Upper lobe of left lung (tissue), 6 donors: Measurements from ENCODE around the gene ME2. TPM values are rescaled to one million over a fixed set of nuclear protein-coding genes. Genes with fewer than 3 reads are reported as not detected.

Source experiments
- ATAC-seq, 2 donors: fragments of 200-7000 bp; cut with Tn5 transposase; one replicate each; pipeline ENCODE4 v1.9.1; 2022; ENCODE audit warnings: mild to moderate bottlenecking in 2 of 2, moderate library complexity in 2 of 2; ENCODE audit not compliant: low FRiP score in 2 of 2
- DNase-seq, 2 donors: peaks; one replicate each; pipeline ENCODE4 v3.0.0-alpha.2; 2019 to 2020
- H3K27ac ChIP-seq, 4 donors: fragments of 200-600 bp; sonication (generic); one replicate each; pipeline ENCODE4 v1.5.1; 2016 to 2019
- H3K27me3 ChIP-seq, 4 donors: fragments of 200-600 bp; sonication (generic); one replicate each; pipeline ENCODE4 v1.5.1; 2017 to 2019
- H3K36me3 ChIP-seq, 4 donors: fragments of 200-600 bp; sonication (generic); one replicate each; pipeline ENCODE4 v1.5.1; 2016 to 2019
- H3K4me1 ChIP-seq, 4 donors: fragments of 200-600 bp; sonication (generic); one replicate each; pipeline ENCODE4 v1.5.1; 2018 to 2019
- H3K4me3 ChIP-seq, 4 donors: fragments of 200-600 bp; sonication (generic); one replicate each; pipeline ENCODE4 v1.5.1; 2017 to 2019; ENCODE audit warnings: mild to moderate bottlenecking in 2 of 4, moderate library complexity in 1 of 4
- H3K9me3 ChIP-seq, 4 donors: fragments of 200-600 bp; sonication (generic); one replicate each; pipeline ENCODE4 v1.5.1; 2018 to 2019
- EP300 ChIP-seq, 4 donors: sonication (generic); formaldehyde crosslinking; IDR thresholded peaks; one replicate each; pipeline ENCODE4 v1.5.1; 2017; ENCODE audit warnings: antibody characterized with exemption in 4 of 4, control low read depth in 2 of 4
- POLR2A ChIP-seq, 4 donors: fragments of 450-650 bp; IDR thresholded peaks; one replicate each; pipeline ENCODE4 v1.5.1; 2016 to 2017; ENCODE audit warnings: antibody characterized with exemption in 4 of 4, mild to moderate bottlenecking in 2 of 4
- POLR2AphosphoS5 ChIP-seq, 2 donors: sonication (generic); formaldehyde crosslinking; IDR thresholded peaks; one replicate each; pipeline ENCODE4 v1.5.1; 2017; ENCODE audit warnings: antibody characterized with exemption in 2 of 2
- WGBS, 2 donors: methylation state at CpG; one replicate each; pipeline ENCODE4 v1.1.5; 2017 to 2018; 5-methylcytosine and 5-hydroxymethylcytosine counted together
- total RNA-seq, 6 donors: library from RNA; depleted of rRNA in 4 of 6; stranded (reverse); fragments of >200 nt in 4 of 6; gene quantifications; one replicate each; pipeline versions ENCODE4 v1.1.0 to v1.2.1, GENCODE V29; 2016 to 2021
- TF ChIP-seq, protein P1 (sequence below), 6 experiments: fragments of 450-650 bp in 4 of 6; fragments of 200-600 bp in 2 of 6; sonication (generic) in 2 of 6; IDR thresholded peaks; one replicate each; pipeline ENCODE4 v1.5.1; 2016 to 2019; ENCODE audit warnings: antibody characterized with exemption in 6 of 6
- donor health status: DM: no; HTN: no; CAD: no; lungs with moderate emphysema.
- donor health status: DM: no; HTN: yes; CAD: no; lungs with severe emphysema.

ME2 gene
- total RNA-seq, 6 donors from 2014 or later = 26.9 to 69.8 (median 36.4) TPM

DNA sequence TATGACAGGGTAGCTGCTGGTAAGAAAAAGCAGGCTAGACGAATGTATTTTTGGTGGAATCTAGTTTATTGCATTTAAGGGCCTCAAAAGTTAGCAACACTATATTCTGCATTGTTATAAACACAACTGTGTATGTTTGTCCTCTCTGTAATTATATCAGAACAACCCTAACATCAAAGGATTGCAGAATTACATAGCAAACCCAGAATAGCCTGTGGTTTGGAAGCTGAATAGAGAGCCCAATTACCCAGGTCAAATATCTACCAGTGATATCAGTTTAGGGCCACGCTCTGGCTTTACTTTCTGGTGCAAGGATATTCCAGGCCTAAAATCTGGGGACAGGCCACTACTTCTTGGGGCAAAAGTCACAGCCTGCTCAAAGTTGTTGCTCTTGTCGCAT lies 34.0 kb upstream of the ME2 start:
- H3K4me1 ChIP-seq = no peaks in the 10 kb centered on the region
- DNase-seq = no peak
- H3K27ac ChIP-seq = no peak overlapping the region
- H3K27me3 ChIP-seq = no peaks in the 10 kb centered on the region
- no peaks in the 10 kb centered on the region for H3K36me3 ChIP-seq
- ATAC-seq = no peak
- no peak for TF ChIP-seq EP300 (IDR thresholded peaks at IDR 0.05)
- TF ChIP-seq POLR2A (IDR thresholded peaks at IDR 0.05) = no peak
- no peaks in the 10 kb centered on the region for H3K9me3 ChIP-seq
- H3K4me3 ChIP-seq = no peak overlapping the region
- 76 to 95% methylated on average over 3 of the region's 3 CpGs for WGBS, 2 donors

DNA sequence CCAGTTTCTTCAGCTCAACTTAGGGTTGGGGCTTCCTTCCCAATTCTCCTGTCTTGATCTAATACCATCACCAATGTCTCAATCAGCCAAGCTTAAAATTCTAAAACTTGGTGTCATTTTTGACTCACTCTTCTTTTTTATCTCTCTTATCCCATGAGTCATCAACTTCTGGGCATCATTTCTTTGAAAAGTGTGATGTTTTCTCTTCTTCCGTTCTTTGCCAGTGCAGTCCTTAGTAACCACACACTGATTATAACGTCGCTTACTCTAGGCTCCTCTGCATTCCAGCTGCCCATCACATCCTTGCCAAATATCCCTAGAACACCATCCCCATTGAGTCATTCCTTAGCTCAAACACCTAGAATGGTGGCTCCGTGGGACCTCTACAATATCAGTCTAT lies 31.7 kb upstream of the ME2 start:
- 92 to 94% methylated on average over 4 of the region's 4 CpGs for WGBS, 2 donors
- H3K4me3 ChIP-seq = no peak overlapping the region
- no peaks in the 10 kb centered on the region for H3K9me3 ChIP-seq
- H3K36me3 ChIP-seq = no peaks in the 10 kb centered on the region
- no peaks in the 10 kb centered on the region for H3K27me3 ChIP-seq
- no peak overlapping the region for H3K27ac ChIP-seq
- no peak for ATAC-seq
- DNase-seq = no peak
- H3K4me1 ChIP-seq = no peaks in the 10 kb centered on the region
- TF ChIP-seq POLR2AphosphoS5 (IDR thresholded peaks at IDR 0.05) = no peak
- TF ChIP-seq POLR2A (IDR thresholded peaks at IDR 0.05) = no peak
- no peak for TF ChIP-seq EP300 (IDR thresholded peaks at IDR 0.05)
- TF ChIP-seq, protein P1, sequence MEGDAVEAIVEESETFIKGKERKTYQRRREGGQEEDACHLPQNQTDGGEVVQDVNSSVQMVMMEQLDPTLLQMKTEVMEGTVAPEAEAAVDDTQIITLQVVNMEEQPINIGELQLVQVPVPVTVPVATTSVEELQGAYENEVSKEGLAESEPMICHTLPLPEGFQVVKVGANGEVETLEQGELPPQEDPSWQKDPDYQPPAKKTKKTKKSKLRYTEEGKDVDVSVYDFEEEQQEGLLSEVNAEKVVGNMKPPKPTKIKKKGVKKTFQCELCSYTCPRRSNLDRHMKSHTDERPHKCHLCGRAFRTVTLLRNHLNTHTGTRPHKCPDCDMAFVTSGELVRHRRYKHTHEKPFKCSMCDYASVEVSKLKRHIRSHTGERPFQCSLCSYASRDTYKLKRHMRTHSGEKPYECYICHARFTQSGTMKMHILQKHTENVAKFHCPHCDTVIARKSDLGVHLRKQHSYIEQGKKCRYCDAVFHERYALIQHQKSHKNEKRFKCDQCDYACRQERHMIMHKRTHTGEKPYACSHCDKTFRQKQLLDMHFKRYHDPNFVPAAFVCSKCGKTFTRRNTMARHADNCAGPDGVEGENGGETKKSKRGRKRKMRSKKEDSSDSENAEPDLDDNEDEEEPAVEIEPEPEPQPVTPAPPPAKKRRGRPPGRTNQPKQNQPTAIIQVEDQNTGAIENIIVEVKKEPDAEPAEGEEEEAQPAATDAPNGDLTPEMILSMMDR (IDR thresholded peaks at IDR 0.05) = no peak

DNA sequence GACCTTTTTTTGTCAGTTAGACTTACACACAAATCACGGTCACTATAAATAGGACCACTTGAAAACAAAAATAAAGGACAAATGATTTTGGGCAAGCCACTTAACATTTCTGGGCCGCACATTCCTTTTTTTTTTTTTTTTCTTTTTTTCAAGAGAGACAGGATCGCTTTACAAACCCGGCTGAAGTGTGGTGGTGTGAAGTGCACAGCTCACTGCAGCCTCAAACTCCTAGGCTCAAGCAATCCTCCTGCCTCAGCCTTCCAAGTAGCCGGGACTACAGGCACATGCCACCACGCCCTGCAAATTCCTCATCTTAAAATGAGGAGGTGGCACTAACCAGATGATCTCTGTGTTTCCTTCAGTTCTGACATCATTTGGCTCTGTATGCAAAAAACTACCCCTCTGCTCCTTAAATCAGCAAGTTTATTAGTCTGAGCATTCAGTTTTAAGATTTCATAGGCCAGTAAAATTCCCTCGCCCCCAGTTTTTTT lies 30.8 kb upstream of the ME2 start:
- Histone ChIP-seq H3K4me3 (no peak overlapping the region), H3K27ac (peak overlapping the region in 1 of 4 donors; percentile 40), H3K27me3 (no peaks in the 10 kb centered on the region), H3K9me3 (no peaks in the 10 kb centered on the region), H3K4me1 (peaks cover 0 to 7% (median 0%) of the 10 kb centered on the region in 4 donors), H3K36me3 (no peaks in the 10 kb centered on the region)
- no peak for DNase-seq
- TF ChIP-seq EP300 (IDR thresholded peaks at IDR 0.05) (no peak), POLR2AphosphoS5 (IDR thresholded peaks at IDR 0.05) (no peak), POLR2A (IDR thresholded peaks at IDR 0.05) (no peak)
- TF ChIP-seq, protein P1 (IDR thresholded peaks at IDR 0.05) = no peak
- 67 to 70% methylated on average over 7 of the region's 7 CpGs for WGBS, 2 donors
- peak in 1 of 2 donors; percentile 34 for ATAC-seq

DNA sequence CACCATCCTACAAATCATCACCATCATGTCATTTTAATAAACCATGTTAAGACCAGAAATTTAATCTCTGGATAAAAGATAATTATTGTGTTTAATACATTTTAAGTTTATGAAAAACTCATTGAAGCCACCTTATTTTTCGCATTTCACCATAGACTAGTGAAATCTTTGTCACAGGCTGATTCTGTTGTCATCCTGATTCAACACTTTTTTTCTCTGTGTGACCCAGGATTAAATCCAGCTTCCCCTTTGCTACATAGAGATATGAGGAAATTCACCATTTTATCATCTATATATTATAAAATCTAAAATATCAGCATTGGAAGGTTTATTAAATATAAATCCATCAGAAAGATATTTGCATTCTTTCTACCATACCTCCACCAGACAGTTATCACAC lies 29.9 kb upstream of the ME2 start:
- DNase-seq (no peak), ATAC-seq (no peak)
- H3K27me3 ChIP-seq = no peaks in the 10 kb centered on the region
- peak overlapping the region in 1 of 4 donors; percentile 33 for H3K27ac ChIP-seq
- peaks cover 0 to 9% (median 0%) of the 10 kb centered on the region in 4 donors for H3K4me1 ChIP-seq
- no peaks in the 10 kb centered on the region for H3K36me3 ChIP-seq
- H3K4me3 ChIP-seq = no peak overlapping the region
- WGBS, 2 donors = 87 to 88% methylated on average over 1 of the region's 1 CpG
- TF ChIP-seq EP300 (IDR thresholded peaks at IDR 0.05) (no peak), POLR2AphosphoS5 (IDR thresholded peaks at IDR 0.05) (no peak), POLR2A (IDR thresholded peaks at IDR 0.05) (no peak)
- TF ChIP-seq, protein P1 (IDR thresholded peaks at IDR 0.05) = no peak
- no peaks in the 10 kb centered on the region for H3K9me3 ChIP-seq

DNA sequence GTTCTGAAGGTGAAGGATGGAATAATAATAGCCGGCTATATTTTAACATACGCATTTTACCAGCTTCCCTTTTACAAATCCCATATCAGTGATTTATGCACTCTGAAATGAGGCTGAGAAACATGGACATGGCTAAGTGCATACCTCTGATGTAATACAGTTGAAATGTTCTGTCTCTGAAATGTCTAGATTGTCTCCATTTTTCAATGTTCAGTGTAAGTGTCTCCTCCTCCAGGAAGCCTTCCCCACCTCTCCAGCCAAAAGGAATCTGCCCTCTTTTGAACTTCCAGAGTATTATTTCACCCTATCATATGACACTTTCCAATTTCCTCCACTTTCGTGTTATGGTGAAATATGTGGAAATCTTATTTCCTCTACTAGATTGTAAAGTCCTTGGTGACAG lies 29.5 kb upstream of the ME2 start:
- Histone ChIP-seq H3K27ac (peak overlapping the region in 1 of 4 donors; percentile 33), H3K9me3 (no peaks in the 10 kb centered on the region), H3K4me1 (peaks cover 0 to 9% (median 2%) of the 10 kb centered on the region in 4 donors), H3K27me3 (no peaks in the 10 kb centered on the region), H3K4me3 (no peak overlapping the region), H3K36me3 (no peaks in the 10 kb centered on the region)
- WGBS, 2 donors = 63 to 74% methylated on average over 3 of the region's 3 CpGs
- ATAC-seq = no peak
- TF ChIP-seq, protein P1 (IDR thresholded peaks at IDR 0.05) = no peak
- TF ChIP-seq EP300 (IDR thresholded peaks at IDR 0.05) (no peak), POLR2AphosphoS5 (IDR thresholded peaks at IDR 0.05) (no peak), POLR2A (IDR thresholded peaks at IDR 0.05) (no peak)
- no peak for DNase-seq
